UCSD-AML1 (cell line): ENCODE measurements around the gene HOXD1.
A peak's percentile ranks its signal among the peaks of the same experiment; 100 is the strongest.

Experiments
- DNase-seq: peaks from one replicate; lab custom pipeline; 2025; ENCODE audit not compliant: unreplicated experiment; lab: John Stamatoyannopoulos, UW

Gene HOXD1

DNA sequence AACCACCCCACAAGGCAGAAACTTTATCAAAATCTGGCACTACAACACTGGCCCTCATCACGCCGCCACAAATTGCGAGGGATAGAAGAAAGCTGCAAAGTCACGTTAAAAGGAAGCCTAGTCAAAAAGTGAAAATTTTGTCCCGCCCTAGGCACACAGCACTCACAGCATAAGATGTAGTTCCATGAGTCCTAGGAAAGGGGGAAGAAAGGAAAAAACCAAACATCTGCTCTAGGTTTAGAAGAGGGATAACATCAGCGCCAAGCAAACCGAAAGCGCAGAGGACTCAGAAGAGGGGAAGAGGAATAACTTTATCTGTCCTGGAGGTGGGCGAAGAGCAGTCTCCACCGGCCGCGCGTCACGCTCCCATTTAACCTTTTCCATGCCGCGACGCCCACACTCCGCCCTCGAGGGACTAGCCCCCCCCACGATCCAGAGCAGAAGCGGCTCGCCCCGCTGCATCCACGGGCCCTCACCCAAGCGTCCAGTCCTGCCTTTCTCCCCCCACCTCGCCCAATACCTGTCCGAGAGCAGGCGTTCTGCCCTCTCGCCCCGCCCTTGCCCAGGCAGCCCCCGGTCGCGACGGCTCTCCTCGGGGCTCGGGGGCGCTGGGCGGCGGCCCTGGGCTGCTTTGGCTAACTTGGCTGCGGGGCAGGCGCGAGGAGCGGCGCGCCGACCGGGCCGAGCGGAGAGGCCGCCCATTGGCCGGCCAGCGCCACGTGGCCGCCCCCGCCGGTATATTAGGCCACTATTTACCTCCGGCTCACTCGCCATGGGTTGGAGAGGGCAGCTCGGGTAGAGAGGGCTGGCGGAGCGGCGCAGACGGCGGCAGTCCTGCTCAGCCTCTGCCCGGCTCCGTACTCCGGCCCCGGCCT lies at the start of gene HOXD1:
Gene HOXD1, plus strand, starts transcription at position 770 of the 875 bp plus-strand sequence. CDS start 134 bp downstream, outside the sequence.
- DNase-seq: no peak

DNA sequence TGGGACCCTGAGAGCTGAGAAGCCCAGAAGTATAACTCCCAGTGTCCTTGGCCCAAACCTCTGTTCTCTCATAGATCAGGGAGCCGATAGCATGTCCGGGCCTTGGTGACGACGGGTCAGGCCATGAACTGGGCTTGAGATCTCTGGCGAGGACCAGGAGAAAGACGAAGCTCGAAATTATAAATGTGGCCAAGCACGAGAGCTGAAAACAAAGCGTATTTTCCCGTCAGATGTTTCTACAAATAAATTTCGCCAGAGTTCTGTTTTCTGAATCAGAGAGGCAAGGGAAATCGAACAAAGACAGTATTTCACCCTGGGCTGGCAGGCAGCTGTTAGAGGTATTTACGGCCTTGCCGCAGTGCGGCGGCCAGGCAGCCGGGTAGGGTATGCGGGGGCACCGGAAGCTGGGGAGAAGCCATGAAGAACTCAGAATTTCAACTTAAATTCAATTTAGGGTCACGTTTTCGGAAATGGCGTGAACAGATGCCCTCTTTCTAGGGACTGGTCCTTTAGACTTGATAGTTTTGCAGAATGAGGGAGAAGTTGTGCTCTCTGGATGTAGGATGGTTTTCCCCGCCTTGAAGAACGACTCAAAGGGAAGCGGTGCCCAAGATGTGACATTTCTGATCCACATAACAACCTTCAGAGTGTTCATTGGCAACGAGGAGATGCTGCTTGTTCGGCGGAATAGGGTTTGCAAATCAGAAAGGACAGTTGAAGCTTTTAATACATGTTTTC lies 49.4 kb upstream of the HOXD1 start:
- DNase-seq: no peak

DNA sequence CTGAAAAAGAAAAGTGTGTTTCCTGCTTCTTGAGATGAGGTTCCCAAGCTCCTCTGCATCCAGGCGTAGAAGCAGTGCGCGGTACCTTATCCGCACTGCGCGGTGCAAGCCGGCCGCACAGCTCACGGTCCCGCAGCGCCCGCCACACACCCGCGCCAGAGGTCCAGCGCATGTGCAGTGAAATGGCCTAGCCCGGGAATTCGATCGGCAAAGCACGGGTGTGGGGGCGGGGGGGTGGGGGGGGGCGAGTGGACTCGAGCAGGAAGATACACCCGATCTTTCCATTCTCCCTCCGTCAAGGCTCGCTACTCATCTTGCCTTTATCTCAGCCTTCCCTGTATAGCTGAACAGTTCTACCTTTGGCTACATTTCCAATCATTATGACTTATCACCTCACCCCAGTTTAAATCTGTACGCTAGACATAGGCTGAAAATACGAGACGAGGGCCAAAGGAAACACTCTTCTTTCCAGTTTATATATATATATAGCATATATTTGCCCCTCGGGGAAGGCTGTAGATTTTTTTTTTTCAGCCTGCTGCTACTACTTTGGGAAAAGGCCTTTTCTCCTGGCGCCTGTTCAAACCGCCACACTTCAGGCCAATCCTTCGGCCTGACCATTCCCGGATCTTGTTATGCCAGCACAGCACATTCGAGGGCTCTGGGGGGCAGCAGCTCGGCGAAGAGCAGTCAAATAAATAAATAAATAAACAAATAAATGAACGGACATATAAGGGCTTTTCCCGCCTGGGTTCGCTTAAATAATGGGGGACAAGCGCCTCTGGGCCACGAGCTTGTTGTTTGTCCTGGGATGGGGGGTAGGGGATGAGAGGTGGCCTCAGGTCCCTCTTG lies 48.6 kb upstream of the HOXD1 start:
- no peak for DNase-seq

DNA sequence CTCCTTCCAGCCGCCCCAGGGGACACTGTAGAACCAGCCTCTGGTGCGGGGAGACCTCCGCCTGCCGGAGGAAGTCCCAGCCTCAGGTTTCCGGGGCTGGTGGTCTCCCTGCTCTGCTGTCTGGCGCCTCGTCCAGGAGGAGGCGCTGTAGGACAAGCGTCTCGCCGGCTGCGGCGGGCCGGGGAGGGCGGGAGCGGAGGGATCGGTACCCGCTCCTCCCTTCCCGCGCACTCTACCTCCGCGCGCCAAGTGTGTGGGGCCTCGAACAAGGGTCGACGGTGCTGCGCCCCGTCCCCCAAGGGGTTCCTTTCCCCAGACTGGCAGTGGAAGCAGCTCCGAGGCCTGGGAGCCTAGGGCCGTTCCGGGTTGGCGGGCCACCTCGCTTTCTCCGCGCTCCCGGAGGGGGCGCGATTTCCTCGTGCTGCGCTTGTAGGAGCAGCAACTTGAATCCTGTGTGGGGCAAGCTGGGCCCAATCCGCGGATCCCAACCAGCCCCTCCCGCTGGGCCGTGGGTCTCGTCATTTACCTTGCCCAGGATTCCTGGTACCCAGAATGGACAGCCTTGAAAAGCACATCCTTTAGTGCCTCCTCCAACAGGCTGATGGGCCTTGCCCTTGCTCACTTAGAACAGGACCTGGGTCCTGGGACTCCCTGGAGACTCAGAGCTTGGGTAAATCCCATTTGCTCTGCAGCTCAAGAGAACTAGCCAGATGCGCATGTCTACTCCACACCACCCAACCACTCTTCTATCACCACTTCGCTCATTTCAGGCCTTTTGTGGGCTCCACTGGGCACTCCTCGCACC lies 47.8 kb upstream of the HOXD1 start:
- peak; percentile 87 for DNase-seq

DNA sequence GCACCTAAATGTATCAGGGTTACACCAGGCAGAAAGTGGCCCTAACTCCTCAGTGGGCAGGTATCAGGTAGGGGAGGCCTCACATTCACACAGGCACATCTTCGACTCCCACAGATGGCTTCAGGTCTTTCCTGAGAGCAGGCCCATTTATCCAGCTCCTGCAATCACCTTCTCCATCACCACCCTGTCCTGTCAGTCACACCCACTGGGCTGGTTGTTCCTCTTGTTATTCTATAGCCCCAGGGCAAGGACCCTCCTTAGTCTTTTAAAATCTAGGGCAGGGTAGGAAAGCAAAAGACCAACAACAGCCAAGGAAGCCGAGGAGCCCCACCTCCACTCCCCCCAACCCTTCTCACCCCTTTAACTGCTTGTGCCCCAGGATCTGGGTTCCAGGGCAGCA lies 46.2 kb upstream of the HOXD1 start:
- DNase-seq: no peak

DNA sequence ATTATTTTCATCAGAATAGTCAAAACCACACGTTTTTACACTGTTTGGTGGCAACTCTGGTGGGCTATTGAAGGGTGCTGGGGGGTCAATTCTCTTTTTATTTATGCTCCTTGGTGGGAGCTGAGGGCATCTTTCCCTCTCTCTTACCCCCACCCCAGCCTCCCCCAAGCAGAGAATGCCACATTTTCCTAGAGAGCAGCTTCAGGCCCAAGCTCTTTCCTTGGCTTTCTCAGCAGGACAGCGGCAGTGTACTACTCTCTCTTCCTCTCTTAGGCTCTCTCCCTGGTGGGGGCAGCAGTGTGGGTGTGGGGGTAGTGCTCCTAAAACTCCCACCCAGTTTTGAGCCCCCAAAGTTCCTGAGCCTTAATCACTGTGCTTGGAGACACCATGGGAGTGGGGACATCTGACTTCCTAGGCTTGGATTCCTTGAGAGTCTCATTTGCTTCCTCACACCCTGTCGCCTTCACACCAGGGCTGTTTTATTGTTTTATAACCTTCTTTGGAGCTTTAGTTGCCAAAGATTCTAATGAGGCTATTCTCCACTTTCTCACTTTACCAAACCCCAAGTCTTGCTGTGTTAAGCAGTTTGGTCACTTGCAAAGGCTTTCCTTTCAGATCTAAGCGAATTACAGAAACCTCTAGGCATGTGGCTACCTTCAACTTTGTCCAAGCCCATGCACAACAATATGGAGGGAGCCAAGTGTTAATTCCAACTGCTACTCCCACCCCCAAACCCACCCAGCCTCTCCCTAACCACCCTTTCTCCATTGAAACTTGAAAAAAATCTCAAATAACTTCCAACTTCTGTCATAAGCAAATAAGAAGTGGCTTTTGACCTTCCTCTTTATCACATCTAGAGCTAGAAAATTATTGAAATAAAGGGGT lies 43.1 kb upstream of the HOXD1 start:
- DNase-seq: no peak

GRCh38 chr2:176146101-176146500 lies 42.4 kb upstream of the HOXD1 start:
- no peak for DNase-seq

DNA sequence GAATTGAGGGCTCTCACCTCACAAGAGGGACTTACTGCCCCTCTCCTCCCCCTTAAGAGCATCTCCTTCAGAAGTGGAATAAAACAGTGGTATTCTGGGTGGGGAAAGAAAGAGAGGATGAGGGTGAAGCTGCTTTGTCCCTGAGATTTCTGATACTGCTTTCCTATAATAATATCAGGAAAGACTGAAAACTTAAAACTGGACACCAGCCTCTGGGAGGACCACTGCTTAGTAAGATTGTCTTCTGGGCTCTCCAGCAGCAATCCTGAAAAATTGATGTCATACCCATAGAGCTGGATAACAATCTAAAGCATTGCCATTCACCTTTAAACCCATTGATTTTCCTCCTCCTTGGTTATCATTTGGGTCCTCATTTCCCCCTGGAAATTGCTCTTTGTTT lies 41.8 kb upstream of the HOXD1 start:
- no peak for DNase-seq

DNA sequence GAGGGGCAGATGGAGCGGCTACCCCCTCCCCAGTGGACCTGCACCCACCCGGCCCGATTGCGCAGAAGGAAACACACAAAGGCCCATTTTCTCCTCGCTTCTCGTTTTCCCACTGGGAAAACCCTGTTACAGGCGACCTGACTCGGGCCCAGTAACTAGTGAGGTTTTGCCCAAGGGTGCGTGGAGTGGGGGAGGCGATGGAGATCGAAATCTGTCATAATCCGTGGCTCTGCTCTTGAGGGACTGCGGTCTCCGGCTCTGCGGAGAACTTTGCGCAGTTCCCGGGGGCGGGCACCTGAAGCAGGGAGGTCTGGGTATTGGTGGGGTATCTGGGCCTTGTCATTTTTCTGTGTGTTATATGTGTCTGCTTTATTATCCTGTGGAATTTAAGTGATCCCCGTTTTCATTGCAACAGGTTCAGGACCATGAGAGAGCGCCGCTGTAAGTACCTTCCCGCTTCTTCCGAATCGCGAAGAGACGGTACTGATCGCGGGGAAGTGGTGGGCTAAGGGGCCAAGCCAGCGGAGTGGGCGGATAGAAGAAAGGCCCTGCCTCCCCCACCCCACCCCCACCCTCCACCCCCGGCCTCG lies 41.2 kb upstream of the HOXD1 start:
- no peak for DNase-seq

DNA sequence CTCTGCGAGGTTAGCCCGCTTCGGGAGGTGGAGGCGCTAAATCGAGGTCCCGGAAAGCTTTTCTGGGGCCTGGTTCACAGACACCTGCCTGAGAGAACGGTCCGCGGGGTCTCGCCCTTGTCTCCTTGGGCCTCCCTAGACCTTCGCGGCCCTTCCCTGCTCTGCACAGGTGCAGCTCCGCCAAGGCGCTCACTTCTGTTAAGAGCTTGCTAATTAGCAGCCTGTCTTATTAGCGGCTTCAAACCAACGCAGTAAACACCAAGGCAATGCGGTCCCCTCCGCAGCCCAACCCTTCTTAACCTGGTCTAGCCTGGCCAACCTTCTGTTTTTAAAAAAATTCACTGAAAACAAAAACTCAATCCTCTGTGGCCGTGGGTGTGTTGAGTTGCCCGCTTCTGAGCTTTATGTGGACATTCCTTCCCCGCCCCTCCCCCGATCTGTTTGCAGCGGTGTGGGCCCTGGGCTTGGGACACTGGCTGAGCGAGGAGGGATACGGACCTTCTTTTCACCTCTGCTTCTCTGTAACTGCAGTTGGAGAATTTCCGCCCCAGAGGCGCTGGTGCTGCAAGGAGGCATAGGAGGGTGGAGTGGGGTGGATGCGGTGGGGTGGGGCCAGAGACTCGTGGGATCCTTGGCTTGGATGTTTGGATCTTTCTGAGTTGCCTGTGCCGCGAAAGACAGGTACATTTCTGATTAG lies 40.5 kb upstream of the HOXD1 start:
- no peak for DNase-seq

DNA sequence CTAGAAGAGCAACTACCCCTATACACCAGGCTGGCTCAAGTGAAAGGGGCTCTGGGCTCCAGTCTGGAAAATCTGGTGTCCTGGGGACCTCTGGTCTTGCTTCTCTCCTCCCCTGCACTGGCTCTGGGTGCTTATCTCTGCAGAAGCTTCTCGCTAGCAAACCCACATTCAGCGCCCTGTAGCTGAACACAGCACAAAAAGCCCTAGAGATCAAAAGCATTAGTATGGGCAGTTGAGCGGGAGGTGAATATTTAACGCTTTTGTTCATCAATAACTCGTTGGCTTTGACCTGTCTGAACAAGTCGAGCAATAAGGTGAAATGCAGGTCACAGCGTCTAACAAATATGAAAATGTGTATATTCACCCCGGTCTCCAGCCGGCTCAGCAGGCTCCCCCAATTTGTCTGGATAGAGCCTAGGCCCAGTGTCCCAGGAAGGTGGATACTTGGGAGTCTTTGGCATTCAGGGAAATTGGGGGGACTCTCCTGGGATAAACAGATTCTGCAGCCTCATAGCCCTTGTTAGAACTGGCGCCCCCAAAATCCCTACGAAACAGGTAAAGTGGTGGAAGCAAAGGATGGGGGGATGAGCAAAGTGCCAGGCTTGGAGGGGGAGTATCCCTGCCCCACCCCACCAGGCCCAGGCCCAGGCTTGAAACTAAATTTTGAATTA lies 39.6 kb upstream of the HOXD1 start:
- DNase-seq: no peak

DNA sequence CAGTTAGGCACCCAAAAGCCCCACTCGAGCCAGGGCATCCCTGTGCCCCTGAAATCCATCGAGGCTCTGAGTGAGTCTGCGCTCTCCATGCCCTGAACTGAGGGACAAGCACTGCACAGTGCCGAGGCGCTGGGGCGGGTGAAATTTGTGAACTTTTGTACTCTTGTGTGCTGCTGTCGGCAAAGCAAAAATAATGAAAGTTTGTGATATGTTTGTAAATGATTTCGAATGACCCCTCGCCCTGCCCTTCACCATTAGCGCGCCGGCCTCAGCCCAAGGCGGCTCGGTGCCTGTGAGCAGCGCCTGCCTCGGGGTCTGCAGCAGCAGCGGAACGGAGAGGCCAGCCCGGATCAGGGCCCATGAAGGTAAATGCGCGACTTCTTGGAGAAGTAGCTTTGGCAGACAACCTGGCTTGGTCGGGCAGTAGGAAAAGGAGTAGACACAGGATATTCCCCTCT lies 39.0 kb upstream of the HOXD1 start:
- DNase-seq: no peak

DNA sequence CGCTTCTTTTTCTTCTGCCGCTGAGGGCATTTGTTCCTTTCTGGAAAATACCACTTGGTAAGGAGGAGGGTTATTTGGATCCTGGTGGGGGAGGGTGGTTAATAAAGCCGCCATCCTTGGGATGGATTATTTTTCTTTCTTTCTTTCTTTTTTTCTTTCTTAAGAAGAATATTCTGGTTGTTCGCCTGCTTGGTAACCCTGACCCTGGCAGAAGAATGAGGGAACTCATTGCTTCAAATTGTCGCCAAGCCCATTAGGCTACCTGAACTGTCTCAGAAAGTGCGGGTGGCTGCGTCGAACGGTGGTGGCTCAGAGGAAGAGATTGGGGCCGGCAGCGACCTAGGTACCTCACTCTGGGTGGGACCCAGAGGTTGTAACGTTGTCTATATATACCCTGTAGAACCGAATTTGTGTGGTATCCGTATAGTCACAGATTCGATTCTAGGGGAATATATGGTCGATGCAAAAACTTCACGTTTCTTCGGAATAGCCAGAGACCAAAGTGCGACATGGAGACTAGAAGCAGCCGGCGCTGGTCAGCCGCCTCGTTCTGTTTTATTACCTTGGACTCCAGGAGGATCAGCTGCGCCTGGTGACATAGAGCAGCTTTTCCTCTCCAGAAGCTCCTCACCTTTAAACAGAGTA lies 38.4 kb upstream of the HOXD1 start:
- no peak for DNase-seq

- DNase-seq: no peak
Measured at GRCh38 chr2:176150584-176151441, 37.7 kb upstream of the HOXD1 start.

GRCh38 chr2:176151442-176152287 lies 36.8 kb upstream of the HOXD1 start, which contains the start of gene HOXD4:
TSS of gene HOXD4 (plus strand) at chr2:176151550. CDS start at chr2:176151634, 84 bp downstream.
- DNase-seq: no peak
